Nephron (organoid): ENCODE data around the gene GALNT16.

Source experiments
- H3K27ac Mint-ChIP-seq, 3 experiments: 2 replicates each; pipeline ENCODE4 v1.8.0; 2020; ENCODE audit warnings: mixed read lengths in 3 of 3, mild to moderate bottlenecking in 2 of 3, moderate library complexity in 1 of 3
- H3K27me3 Mint-ChIP-seq: 2 replicates; pipeline ENCODE4 v1.8.0; 2021; ENCODE audit warnings: low read depth, mild to moderate bottlenecking, moderate library complexity, mixed read lengths
- H3K36me3 Mint-ChIP-seq: 2 replicates; pipeline ENCODE4 v1.8.0; 2020; ENCODE audit warnings: low read depth, mixed read lengths
- H3K4me1 Mint-ChIP-seq: 2 replicates; pipeline ENCODE4 v1.8.0; 2020; ENCODE audit warnings: mixed read lengths
- H3K4me3 Mint-ChIP-seq, 3 experiments: 2 replicates each; pipeline ENCODE4 v1.8.0; 2020; ENCODE audit warnings: mild to moderate bottlenecking in 3 of 3, mixed read lengths in 3 of 3, moderate library complexity in 2 of 3
- H3K9me3 Mint-ChIP-seq: 2 replicates; pipeline ENCODE4 v1.8.0; 2020; ENCODE audit warnings: mixed read lengths
- CTCF ChIP-seq, 3 experiments: fragments of 200-600 bp; sonication (generic); IDR thresholded peaks; one replicate each; pipeline ENCODE4 v1.5.0; 2021; ENCODE audit warnings: antibody characterized with exemption in 3 of 3; ENCODE audit not compliant: unreplicated experiment in 3 of 3

The GALNT16 gene

GRCh38 chr14:69350892-69351291 is 90.9 kb downstream of the GALNT16 start:
- no peak for TF ChIP-seq CTCF (IDR thresholded peaks at IDR 0.05; ENCODE audit: unreplicated experiment in 3 of 3)
- peaks cover 4% of the 10 kb centered on the region for H3K4me1 Mint-ChIP-seq

DNA sequence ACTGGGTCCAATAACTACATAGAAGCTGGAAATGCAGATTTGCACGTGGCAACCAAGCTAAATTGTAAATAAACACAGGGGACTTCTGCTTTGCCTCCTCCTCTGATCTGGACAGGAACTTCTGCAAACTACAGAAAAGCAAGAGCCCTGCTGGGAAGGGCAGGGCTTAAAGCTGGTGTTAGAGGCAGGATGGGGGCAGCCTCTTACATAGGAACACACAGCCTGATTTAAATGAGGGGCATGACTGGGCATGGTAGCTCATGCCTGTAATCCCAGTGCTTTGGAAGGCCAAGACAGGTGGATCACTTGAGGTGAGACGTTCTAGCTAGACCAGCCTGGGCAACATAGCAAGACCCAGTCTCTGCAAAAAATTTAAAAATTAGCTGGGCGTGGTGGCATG is 91.4 kb downstream of the GALNT16 start:
- Mint-ChIP-seq H3K36me3 (no peaks in the 10 kb centered on the region), H3K27me3 (peaks cover 16% of the 10 kb centered on the region)

More at GRCh38 chr14:69350892-69351291, 90.9 kb downstream of the GALNT16 start:
- H3K9me3 Mint-ChIP-seq, result no peaks in the 10 kb centered on the region
- H3K4me3 Mint-ChIP-seq, result no peak overlapping the region
- peaks cover 16% of the 10 kb centered on the region for H3K27me3 Mint-ChIP-seq
- H3K27ac Mint-ChIP-seq, result no peak overlapping the region
- no peaks in the 10 kb centered on the region for H3K36me3 Mint-ChIP-seq

GRCh38 chr14:69351911-69352310 is 92.0 kb downstream of the GALNT16 start:
- no peak overlapping the region for H3K4me3 Mint-ChIP-seq
- peaks cover 4% of the 10 kb centered on the region for H3K4me1 Mint-ChIP-seq
- H3K36me3 Mint-ChIP-seq, result no peaks in the 10 kb centered on the region
- no peak for TF ChIP-seq CTCF (IDR thresholded peaks at IDR 0.05; ENCODE audit: unreplicated experiment in 3 of 3)
- no peak overlapping the region for H3K27ac Mint-ChIP-seq
- H3K9me3 Mint-ChIP-seq, result no peaks in the 10 kb centered on the region
- H3K27me3 Mint-ChIP-seq, result peaks cover 16% of the 10 kb centered on the region

More for the DNA sequence above, 91.4 kb downstream of the GALNT16 start:
- H3K4me1 Mint-ChIP-seq, result peaks cover 4% of the 10 kb centered on the region
- TF ChIP-seq CTCF (IDR thresholded peaks at IDR 0.05; ENCODE audit: unreplicated experiment in 3 of 3), result no peak
- no peaks in the 10 kb centered on the region for H3K9me3 Mint-ChIP-seq
- H3K27ac Mint-ChIP-seq, result no peak overlapping the region
- H3K4me3 Mint-ChIP-seq, result no peak overlapping the region

DNA sequence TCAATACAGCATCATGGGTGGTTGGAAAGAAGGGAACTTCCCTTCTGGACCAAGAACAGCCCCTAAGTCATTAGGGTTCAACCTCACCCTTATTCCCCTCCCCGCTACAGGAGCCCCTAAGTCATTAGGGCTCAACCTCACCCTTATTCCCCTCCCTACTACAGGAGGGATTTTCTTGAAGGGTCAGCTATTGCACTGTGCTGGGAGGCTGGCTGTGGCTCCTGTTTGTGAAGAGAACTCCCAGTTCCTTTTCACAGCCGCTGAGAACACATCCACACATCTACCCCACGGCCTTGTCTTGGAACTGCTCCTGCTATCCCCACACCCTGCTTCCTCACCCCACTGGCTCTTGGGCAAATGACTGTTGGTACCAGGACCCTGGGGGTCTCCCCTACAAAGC is 93.2 kb downstream of the GALNT16 start:
- Mint-ChIP-seq H3K4me1 (peaks cover 4% of the 10 kb centered on the region), H3K27me3 (peaks cover 10% of the 10 kb centered on the region), H3K36me3 (no peaks in the 10 kb centered on the region), H3K27ac (no peak overlapping the region), H3K9me3 (no peaks in the 10 kb centered on the region), H3K4me3 (no peak overlapping the region)
- TF ChIP-seq CTCF (IDR thresholded peaks at IDR 0.05; ENCODE audit: unreplicated experiment in 3 of 3), result no peak

- H3K27me3 Mint-ChIP-seq, result peaks cover 15% of the 10 kb centered on the region
- TF ChIP-seq CTCF (IDR thresholded peaks at IDR 0.05; ENCODE audit: unreplicated experiment in 3 of 3), result no peak
- H3K4me1 Mint-ChIP-seq, result peaks cover 4% of the 10 kb centered on the region
- H3K27ac Mint-ChIP-seq, result no peak overlapping the region
- no peak overlapping the region for H3K4me3 Mint-ChIP-seq
- H3K36me3 Mint-ChIP-seq, result no peaks in the 10 kb centered on the region
- no peaks in the 10 kb centered on the region for H3K9me3 Mint-ChIP-seq
Observed at GRCh38 chr14:69354383-69355153, 94.6 kb downstream of the GALNT16 start.

DNA sequence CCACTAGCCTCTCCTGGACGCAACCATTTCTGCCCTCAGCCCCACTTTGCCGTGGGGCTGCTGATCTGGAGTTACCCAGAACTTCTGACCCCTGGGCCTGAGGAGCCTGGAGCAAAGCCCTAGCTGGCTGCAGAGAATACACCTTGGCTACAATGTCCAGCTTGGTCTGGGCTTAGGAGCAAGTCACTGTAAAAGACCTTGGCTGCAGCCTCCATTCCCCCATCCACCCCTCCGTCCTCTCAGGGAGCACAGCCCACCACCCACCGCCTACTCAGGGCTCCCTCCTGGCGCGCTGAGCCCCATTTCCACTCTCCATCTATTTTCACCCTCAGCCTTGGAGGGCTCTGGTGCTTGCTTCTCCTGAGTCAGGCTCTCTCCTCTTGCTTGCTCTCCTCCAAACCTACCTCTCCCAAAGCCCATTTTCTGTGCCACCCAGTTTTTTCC is 95.2 kb downstream of the GALNT16 start:
- Mint-ChIP-seq H3K4me1 (peaks cover 4% of the 10 kb centered on the region), H3K9me3 (no peaks in the 10 kb centered on the region), H3K4me3 (no peak overlapping the region), H3K27ac (no peak overlapping the region), H3K27me3 (peaks cover 15% of the 10 kb centered on the region), H3K36me3 (no peaks in the 10 kb centered on the region)
- TF ChIP-seq CTCF (IDR thresholded peaks at IDR 0.05; ENCODE audit: unreplicated experiment in 3 of 3), result no peak
